Activated CD4-positive, alpha-beta memory T cell treated with anti-CD3 and anti-CD28 coated beads for 36 hours (primary cell): ENCODE data around the gene ABCC10. TPM values are rescaled to one million over a fixed set of nuclear protein-coding genes. Genes with fewer than 3 reads are reported as not detected.
"Not testable (repeated sequence)": the region's sequence is repeated elsewhere in the genome, so short reads cannot be mapped to it uniquely, and the experiment has no call there.

Experiments used
- CTCF ChIA-PET: fragments of 350-600 bp; sonication (Branson Sonifier 250); formaldehyde crosslinking; loops from one replicate; lab custom pipeline; 2021; ENCODE audit warnings: antibody characterized with exemption, inconsistent platforms; lab: Charles Lee
- POLR2A ChIA-PET: fragments of 350-600 bp; sonication (Branson Sonifier 250); formaldehyde crosslinking; loops from one replicate; lab custom pipeline; 2021; ENCODE audit warnings: antibody characterized with exemption; lab: Charles Lee
- DNase-seq: peaks from one replicate; pipeline ENCODE4 v3.0.0-alpha.2; 2020
- H3K27ac Mint-ChIP-seq: one replicate; pipeline ENCODE4 v1.8.0; 2021; ENCODE audit warnings: mixed read lengths
- H3K27me3 Mint-ChIP-seq: one replicate; pipeline ENCODE4 v1.8.0; 2021; ENCODE audit warnings: mixed read lengths
- H3K36me3 Mint-ChIP-seq: one replicate; pipeline ENCODE4 v1.8.0; 2021; ENCODE audit warnings: mixed read lengths
- H3K4me1 Mint-ChIP-seq: one replicate; pipeline ENCODE4 v1.8.0; 2021; ENCODE audit warnings: low read depth, mixed read lengths
- H3K4me3 Mint-ChIP-seq: one replicate; pipeline ENCODE4 v1.8.0; 2021; ENCODE audit warnings: mild to moderate bottlenecking, mixed read lengths
- H3K9me3 Mint-ChIP-seq: one replicate; pipeline ENCODE4 v1.8.0; 2021; ENCODE audit warnings: mixed read lengths
- intact Hi-C: fragments of 100-400 bp; cut with micrococcal nuclease; formaldehyde crosslinking; loops from one replicate; pipeline ENCODE4 v1.15.1; 2023
- total RNA-seq, 2 experiments: library from RNA; stranded (reverse); gene quantifications; one replicate each; pipeline ENCODE4 v1.2.3, GENCODE V29; 2021

The ABCC10 gene
- total RNA-seq, 2 experiments from 2014 or later = 27.2 to 31.9 TPM

GRCh38 chr6:43459535-43459934 is 32.2 kb downstream of the ABCC10 start:
- H3K4me1 Mint-ChIP-seq = peaks cover 8% of the 10 kb centered on the region
- ChIA-PET CTCF (interaction anchor here (0.9 kb wide), 1 partner anchor 46 kb away, joined by 4 read pairs; no protein-coding TSS in a partner anchor), POLR2A (interaction anchor here (0.7 kb wide), 1 partner anchor 230 kb away, joined by 3 read pairs; the partner anchor contains the start of gene DNPH1)
- H3K9me3 Mint-ChIP-seq = no peaks in the 10 kb centered on the region
- H3K27me3 Mint-ChIP-seq = peaks cover 16% of the 10 kb centered on the region
- intact Hi-C loops = no loop called here
- H3K36me3 Mint-ChIP-seq = no peaks in the 10 kb centered on the region
- H3K4me3 Mint-ChIP-seq = no peak overlapping the region
- no peak overlapping the region for H3K27ac Mint-ChIP-seq
- no peak for DNase-seq

- Mint-ChIP-seq H3K36me3 (no peaks in the 10 kb centered on the region), H3K9me3 (no peaks in the 10 kb centered on the region), H3K4me3 (no peak overlapping the region), H3K4me1 (peaks cover 8% of the 10 kb centered on the region), H3K27me3 (peaks cover 16% of the 10 kb centered on the region), H3K27ac (no peak overlapping the region)
- no peak for DNase-seq
- intact Hi-C loops = no loop called here
- ChIA-PET POLR2A (no interaction called here), CTCF (interaction anchor here (0.9 kb wide), 1 partner anchor 46 kb away, joined by 4 read pairs; no protein-coding TSS in a partner anchor)
These were observed 32.7 kb downstream of the ABCC10 start for GRCh38 chr6:43460032-43460431.

- no peak overlapping the region for H3K27ac Mint-ChIP-seq
- no peaks in the 10 kb centered on the region for H3K4me1 Mint-ChIP-seq
- no peaks in the 10 kb centered on the region for H3K9me3 Mint-ChIP-seq
- DNase-seq = no peak
- POLR2A ChIA-PET = interaction anchor here (0.7 kb wide), 1 partner anchor 105 kb away, joined by 3 read pairs; no protein-coding TSS in a partner anchor
- H3K4me3 Mint-ChIP-seq = no peak overlapping the region
- peaks cover 12% of the 10 kb centered on the region for H3K27me3 Mint-ChIP-seq
- CTCF ChIA-PET = no interaction called here
- intact Hi-C loops = no loop called here
- H3K36me3 Mint-ChIP-seq = no peaks in the 10 kb centered on the region
These were observed 34.6 kb downstream of the ABCC10 start for GRCh38 chr6:43461936-43462335.

GRCh38 chr6:43464337-43464736 is 37.0 kb downstream of the ABCC10 start:
- ChIA-PET CTCF (interaction anchor here (0.7 kb wide), 1 partner anchor 621 kb away, joined by 4 read pairs; no protein-coding TSS in a partner anchor), POLR2A (no interaction called here)
- no peaks in the 10 kb centered on the region for H3K36me3 Mint-ChIP-seq
- peaks cover 20% of the 10 kb centered on the region for H3K27me3 Mint-ChIP-seq
- no peak overlapping the region for H3K27ac Mint-ChIP-seq
- intact Hi-C loops = no loop called here
- no peak for DNase-seq
- H3K9me3 Mint-ChIP-seq = no peaks in the 10 kb centered on the region
- no peak overlapping the region for H3K4me3 Mint-ChIP-seq
- H3K4me1 Mint-ChIP-seq = no peaks in the 10 kb centered on the region

GRCh38 chr6:43465948-43466347 is 38.6 kb downstream of the ABCC10 start:
- H3K9me3 Mint-ChIP-seq = no peaks in the 10 kb centered on the region
- CTCF ChIA-PET = no interaction called here
- H3K4me3 Mint-ChIP-seq = no peak overlapping the region
- no peak overlapping the region for H3K27ac Mint-ChIP-seq
- no peak for DNase-seq
- H3K27me3 Mint-ChIP-seq = peaks cover 24% of the 10 kb centered on the region
- intact Hi-C loops = no loop called here
- no peaks in the 10 kb centered on the region for H3K36me3 Mint-ChIP-seq
- no peaks in the 10 kb centered on the region for H3K4me1 Mint-ChIP-seq
- POLR2A ChIA-PET = no interaction called here

GRCh38 chr6:43467265-43467664 is 39.9 kb downstream of the ABCC10 start:
- DNase-seq, H3K36me3 Mint-ChIP-seq, H3K9me3 Mint-ChIP-seq, H3K4me1 Mint-ChIP-seq, H3K4me3 Mint-ChIP-seq, POLR2A ChIA-PET, intact Hi-C loops, H3K27ac Mint-ChIP-seq: not testable (repeated sequence)
- CTCF ChIA-PET = interaction anchor here (1.2 kb wide), 1 partner anchor 40 kb away, joined by 5 read pairs; no protein-coding TSS in a partner anchor
- H3K27me3 Mint-ChIP-seq = peaks cover 22% of the 10 kb centered on the region

- POLR2A ChIA-PET = no interaction called here
- Mint-ChIP-seq H3K4me1 (no peaks in the 10 kb centered on the region), H3K27ac (no peak overlapping the region), H3K36me3 (no peaks in the 10 kb centered on the region), H3K9me3 (no peaks in the 10 kb centered on the region), H3K4me3 (no peak overlapping the region), H3K27me3 (peaks cover 22% of the 10 kb centered on the region)
- no peak for DNase-seq
- intact Hi-C loops = no loop called here
- CTCF ChIA-PET = interaction anchor here (1.2 kb wide), 1 partner anchor 39 kb away, joined by 5 read pairs; no protein-coding TSS in a partner anchor
These were observed 40.4 kb downstream of the ABCC10 start for GRCh38 chr6:43467752-43468151.

GRCh38 chr6:43468240-43468639 is 40.9 kb downstream of the ABCC10 start:
- intact Hi-C loops = no loop called here
- H3K9me3 Mint-ChIP-seq = no peaks in the 10 kb centered on the region
- H3K27ac Mint-ChIP-seq = no peak overlapping the region
- H3K27me3 Mint-ChIP-seq = peaks cover 19% of the 10 kb centered on the region
- no peaks in the 10 kb centered on the region for H3K36me3 Mint-ChIP-seq
- H3K4me3 Mint-ChIP-seq = no peak overlapping the region
- ChIA-PET POLR2A (no interaction called here), CTCF (interaction anchor here (1.2 kb wide), 1 partner anchor 39 kb away, joined by 5 read pairs; no protein-coding TSS in a partner anchor)
- H3K4me1 Mint-ChIP-seq = no peaks in the 10 kb centered on the region
- DNase-seq = no peak

GRCh38 chr6:43468748-43469681 is 41.7 kb downstream of the ABCC10 start:
- intact Hi-C loops = no loop called here
- peaks cover 19% of the 10 kb centered on the region for H3K27me3 Mint-ChIP-seq
- H3K36me3 Mint-ChIP-seq = no peaks in the 10 kb centered on the region
- CTCF ChIA-PET = no interaction called here
- H3K4me3 Mint-ChIP-seq = no peak overlapping the region
- H3K27ac Mint-ChIP-seq = no peak overlapping the region
- POLR2A ChIA-PET = no interaction called here
- DNase-seq = no peak
- no peaks in the 10 kb centered on the region for H3K4me1 Mint-ChIP-seq
- no peaks in the 10 kb centered on the region for H3K9me3 Mint-ChIP-seq

- no peaks in the 10 kb centered on the region for H3K4me1 Mint-ChIP-seq
- peak; percentile 13 for DNase-seq
- H3K4me3 Mint-ChIP-seq = no peak overlapping the region
- no peaks in the 10 kb centered on the region for H3K9me3 Mint-ChIP-seq
- H3K36me3 Mint-ChIP-seq = no peaks in the 10 kb centered on the region
- H3K27ac Mint-ChIP-seq = no peak overlapping the region
- intact Hi-C loops = no loop called here
- ChIA-PET CTCF (interaction anchor here (0.8 kb wide), 1 partner anchor 36 kb away, joined by 3 read pairs; no protein-coding TSS in a partner anchor), POLR2A (no interaction called here)
- H3K27me3 Mint-ChIP-seq = peaks cover 18% of the 10 kb centered on the region
These were observed 42.6 kb downstream of the ABCC10 start for GRCh38 chr6:43469947-43470346.

- Mint-ChIP-seq H3K9me3 (no peaks in the 10 kb centered on the region), H3K4me1 (no peaks in the 10 kb centered on the region), H3K27ac (no peak overlapping the region), H3K4me3 (no peak overlapping the region), H3K36me3 (no peaks in the 10 kb centered on the region), H3K27me3 (peaks cover 15% of the 10 kb centered on the region)
- ChIA-PET CTCF (interaction anchor here (0.8 kb wide), 1 partner anchor 36 kb away, joined by 3 read pairs; no protein-coding TSS in a partner anchor), POLR2A (no interaction called here)
- intact Hi-C loops = no loop called here
- no peak for DNase-seq
These were observed 44.1 kb downstream of the ABCC10 start for GRCh38 chr6:43471399-43471798.

GRCh38 chr6:43472515-43472914 is 45.2 kb downstream of the ABCC10 start:
- POLR2A ChIA-PET = no interaction called here

More at GRCh38 chr6:43472515-43472914, 45.2 kb downstream of the ABCC10 start:
- Mint-ChIP-seq H3K27me3 (peaks cover 11% of the 10 kb centered on the region), H3K27ac (no peak overlapping the region), H3K9me3 (no peaks in the 10 kb centered on the region), H3K36me3 (no peaks in the 10 kb centered on the region), H3K4me3 (no peak overlapping the region), H3K4me1 (peaks cover 10% of the 10 kb centered on the region)
- CTCF ChIA-PET = no interaction called here
- no peak for DNase-seq
- intact Hi-C loops = no loop called here
